MM.1S (cell line): ENCODE results near the gene TFAP2D.

Source experiments
- DNase-seq: peaks from one replicate; pipeline ENCODE4 v3.0.0-alpha.2; 2015
- H2AFZ ChIP-seq: fragments of 300-600 bp; sonication (generic); 2 replicates; pipeline ENCODE4 v1.6.0; 2016; ENCODE audit warnings: antibody characterized with exemption, low read length
- H3F3A ChIP-seq: fragments of 300-600 bp; sonication (generic); 2 replicates; pipeline ENCODE4 v1.6.1; 2016; ENCODE audit warnings: mild to moderate bottlenecking, antibody characterized with exemption, low read length, moderate library complexity, mixed read lengths; ENCODE audit not compliant: insufficient read depth
- H3K27ac ChIP-seq: fragments of 300-600 bp; sonication (generic); 2 replicates; pipeline ENCODE4 v1.5.1; 2016; ENCODE audit warnings: mild to moderate bottlenecking, low read length
- H3K27me3 ChIP-seq: fragments of 300-600 bp; sonication (generic); replicated peaks from 2 replicates; pipeline ENCODE4 v1.6.0; 2016; ENCODE audit warnings: low read length; ENCODE audit not compliant: insufficient read depth
- H3K36me3 ChIP-seq: fragments of 300-600 bp; sonication (generic); replicated peaks from 2 replicates; pipeline ENCODE4 v1.6.1; 2016; ENCODE audit warnings: mild to moderate bottlenecking, low read length, mixed read lengths; ENCODE audit not compliant: insufficient read depth
- H3K4me1 ChIP-seq: fragments of 300-600 bp; sonication (generic); 2 replicates; pipeline ENCODE4 v1.6.1; 2016; ENCODE audit warnings: low read length, mixed read lengths
- H3K4me2 ChIP-seq: fragments of 300-600 bp; sonication (generic); 2 replicates; pipeline ENCODE4 v1.6.0; 2016; ENCODE audit warnings: low read depth, low read length
- H3K4me3 ChIP-seq: fragments of 300-600 bp; sonication (generic); 2 replicates; pipeline ENCODE4 v1.5.1; 2016; ENCODE audit warnings: low read length, mixed read lengths
- H3K79me2 ChIP-seq: fragments of 300-600 bp; sonication (generic); 2 replicates; pipeline ENCODE4 v1.6.1; 2016; ENCODE audit warnings: mixed run types, low read length, mixed read lengths
- H3K9ac ChIP-seq: fragments of 300-600 bp; sonication (generic); 2 replicates; pipeline ENCODE4 v1.6.1; 2016; ENCODE audit warnings: low read length, mixed read lengths
- H3K9me2 ChIP-seq: fragments of 300-600 bp; sonication (generic); replicated peaks from 2 replicates; pipeline ENCODE4 v1.6.1; 2016; ENCODE audit warnings: mild to moderate bottlenecking, low read length, mixed read lengths; ENCODE audit not compliant: insufficient read depth
- H3K9me3 ChIP-seq: fragments of 300-600 bp; sonication (generic); replicated peaks from 2 replicates; pipeline ENCODE4 v1.6.1; 2016; ENCODE audit warnings: mild to moderate bottlenecking, low read length, mixed read lengths; ENCODE audit not compliant: insufficient read depth
- H4K20me1 ChIP-seq: fragments of 300-600 bp; sonication (generic); 2 replicates; pipeline ENCODE4 v1.6.1; 2016; ENCODE audit warnings: mild to moderate bottlenecking, low read length, moderate library complexity, mixed read lengths; ENCODE audit not compliant: insufficient read depth
- CTCF ChIP-seq: fragments of 300-600 bp; sonication (generic); IDR thresholded peaks from 2 replicates; pipeline ENCODE4 v1.5.1; 2016; ENCODE audit warnings: antibody characterized with exemption, low read length, mixed read lengths
- EZH2 ChIP-seq: fragments of 300-600 bp; sonication (generic); optimal IDR thresholded peaks from 2 replicates; pipeline ENCODE3; 2017; ENCODE audit warnings: low read depth, mild to moderate bottlenecking, antibody characterized with exemption, low read length, mixed read lengths
- EZH2phosphoT487 ChIP-seq: fragments of 300-600 bp; sonication (generic); IDR thresholded peaks from 2 replicates; pipeline ENCODE4 v1.6.1; 2018; ENCODE audit warnings: antibody characterized with exemption, low read length

The TFAP2D gene

GRCh38 chr6:50713226-50713625, at the start of gene TFAP2D:
TFAP2D (plus strand) TSS chr6:50713526; CDS start chr6:50714056, 530 bp downstream.
- Histone ChIP-seq H3K27me3 (no peaks in the 10 kb centered on the region), H4K20me1 (no peaks in the 10 kb centered on the region), H3K4me1 (no peaks in the 10 kb centered on the region), H3K9ac (no peak within 1 kb of the TSS), H3K27ac (no peak within 1 kb of the TSS), H3K79me2 (no peaks in the 10 kb centered on the region), H3K9me3 (no peaks in the 10 kb centered on the region), H2AFZ (no peak within 1 kb of the TSS), H3K36me3 (no peaks in the 10 kb centered on the region), H3F3A (no peaks in the 10 kb centered on the region), H3K4me3 (no peak within 1 kb of the TSS), H3K4me2 (no peak within 1 kb of the TSS), H3K9me2 (no peaks in the 10 kb centered on the region)
- TF ChIP-seq EZH2phosphoT487 (no peak), CTCF (no peak), EZH2 (no peak)
- no peak for DNase-seq

- Histone ChIP-seq H3K4me3 (no peak overlapping the region), H2AFZ (no peak overlapping the region), H3K9ac (no peak overlapping the region), H3K27me3 (no peaks in the 10 kb centered on the region), H3K9me3 (no peaks in the 10 kb centered on the region), H4K20me1 (no peaks in the 10 kb centered on the region), H3K79me2 (no peaks in the 10 kb centered on the region), H3K27ac (no peak overlapping the region), H3K9me2 (no peaks in the 10 kb centered on the region), H3F3A (no peaks in the 10 kb centered on the region), H3K36me3 (no peaks in the 10 kb centered on the region), H3K4me2 (no peak overlapping the region), H3K4me1 (no peaks in the 10 kb centered on the region)
- DNase-seq, result no peak
- TF ChIP-seq EZH2 (no peak), CTCF (no peak), EZH2phosphoT487 (no peak)
These were observed 49.5 kb upstream of the TFAP2D start for GRCh38 chr6:50663806-50664205.

GRCh38 chr6:50666089-50666488, 47.2 kb upstream of the TFAP2D start:
- Histone ChIP-seq H3K9me2 (no peaks in the 10 kb centered on the region), H3K4me2 (no peak overlapping the region), H3K9me3 (no peaks in the 10 kb centered on the region), H4K20me1 (no peaks in the 10 kb centered on the region), H2AFZ (no peak overlapping the region), H3K79me2 (no peaks in the 10 kb centered on the region), H3K9ac (no peak overlapping the region), H3K27me3 (no peaks in the 10 kb centered on the region), H3K4me1 (no peaks in the 10 kb centered on the region), H3K27ac (no peak overlapping the region), H3K4me3 (no peak overlapping the region), H3F3A (no peaks in the 10 kb centered on the region), H3K36me3 (no peaks in the 10 kb centered on the region)
- TF ChIP-seq EZH2phosphoT487 (no peak), EZH2 (no peak), CTCF (no peak)
- DNase-seq, result no peak
